ENCODE data around the gene MCAM.

Gene MCAM

DNA sequence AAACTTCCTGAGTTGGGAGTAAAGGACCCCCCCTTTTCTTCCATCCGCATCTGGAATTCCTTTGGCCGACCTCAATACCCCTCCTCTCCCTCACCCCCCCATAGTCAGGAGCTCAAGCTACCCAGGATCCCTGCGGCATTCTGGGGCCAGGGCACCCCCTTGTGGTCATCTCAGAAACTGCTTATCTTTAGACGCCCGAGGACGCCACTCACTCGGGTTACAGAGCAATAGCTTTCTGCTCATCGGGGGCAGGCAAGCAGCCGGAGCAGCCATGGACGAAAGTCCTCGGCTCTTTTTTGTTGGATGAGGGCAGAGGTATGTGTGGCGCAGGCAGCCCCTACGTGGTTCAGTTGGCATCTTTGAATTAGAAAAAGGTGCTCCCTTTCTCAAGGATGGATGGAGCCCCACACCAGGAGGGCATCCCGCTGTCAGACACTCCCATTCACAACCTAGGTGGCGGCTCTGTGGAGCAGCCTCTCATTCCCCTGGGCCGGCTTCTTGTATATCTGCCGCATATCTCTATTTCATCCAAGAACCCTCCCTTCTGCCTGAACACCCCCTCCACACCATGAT lies 21.5 kb upstream of the MCAM start (continued):
- no peak for TF ChIP-seq CREB5 (CRISPR knock-in tag; IDR thresholded peaks at IDR 0.05; ENCODE audit: low read depth)

- TF ChIP-seq ZFP3 (CRISPR knock-in tag; IDR thresholded peaks at IDR 0.05), result no peak
- no peak for TF ChIP-seq POU6F1 (CRISPR knock-in tag; IDR thresholded peaks at IDR 0.05; ENCODE audit: borderline replicate concordance, low read depth)
- TF ChIP-seq CSDC2 (CRISPR knock-in tag; IDR thresholded peaks at IDR 0.05), result no peak
- no peak for TF ChIP-seq ZNF8 (CRISPR knock-in tag; IDR thresholded peaks at IDR 0.05)
- TF ChIP-seq ZNF565 (CRISPR knock-in tag; conservative IDR thresholded peaks at IDR 0.05; ENCODE audit: low read depth), result no peak
- TF ChIP-seq RARB (CRISPR knock-in tag; IDR thresholded peaks at IDR 0.05), result no peak
- TF ChIP-seq TCF4 (CRISPR knock-in tag; IDR thresholded peaks at IDR 0.05; ENCODE audit: borderline replicate concordance), result no peak
- TF ChIP-seq ARNTL (CRISPR knock-in tag; IDR thresholded peaks at IDR 0.05; ENCODE audit: borderline replicate concordance, low read depth), result no peak
- TF ChIP-seq, protein P1, sequence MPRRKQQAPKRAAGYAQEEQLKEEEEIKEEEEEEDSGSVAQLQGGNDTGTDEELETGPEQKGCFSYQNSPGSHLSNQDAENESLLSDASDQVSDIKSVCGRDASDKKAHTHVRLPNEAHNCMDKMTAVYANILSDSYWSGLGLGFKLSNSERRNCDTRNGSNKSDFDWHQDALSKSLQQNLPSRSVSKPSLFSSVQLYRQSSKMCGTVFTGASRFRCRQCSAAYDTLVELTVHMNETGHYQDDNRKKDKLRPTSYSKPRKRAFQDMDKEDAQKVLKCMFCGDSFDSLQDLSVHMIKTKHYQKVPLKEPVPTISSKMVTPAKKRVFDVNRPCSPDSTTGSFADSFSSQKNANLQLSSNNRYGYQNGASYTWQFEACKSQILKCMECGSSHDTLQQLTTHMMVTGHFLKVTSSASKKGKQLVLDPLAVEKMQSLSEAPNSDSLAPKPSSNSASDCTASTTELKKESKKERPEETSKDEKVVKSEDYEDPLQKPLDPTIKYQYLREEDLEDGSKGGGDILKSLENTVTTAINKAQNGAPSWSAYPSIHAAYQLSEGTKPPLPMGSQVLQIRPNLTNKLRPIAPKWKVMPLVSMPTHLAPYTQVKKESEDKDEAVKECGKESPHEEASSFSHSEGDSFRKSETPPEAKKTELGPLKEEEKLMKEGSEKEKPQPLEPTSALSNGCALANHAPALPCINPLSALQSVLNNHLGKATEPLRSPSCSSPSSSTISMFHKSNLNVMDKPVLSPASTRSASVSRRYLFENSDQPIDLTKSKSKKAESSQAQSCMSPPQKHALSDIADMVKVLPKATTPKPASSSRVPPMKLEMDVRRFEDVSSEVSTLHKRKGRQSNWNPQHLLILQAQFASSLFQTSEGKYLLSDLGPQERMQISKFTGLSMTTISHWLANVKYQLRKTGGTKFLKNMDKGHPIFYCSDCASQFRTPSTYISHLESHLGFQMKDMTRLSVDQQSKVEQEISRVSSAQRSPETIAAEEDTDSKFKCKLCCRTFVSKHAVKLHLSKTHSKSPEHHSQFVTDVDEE (CRISPR knock-in tag; IDR thresholded peaks at IDR 0.05), result no peak
- TF ChIP-seq CREB5 (CRISPR knock-in tag; IDR thresholded peaks at IDR 0.05; ENCODE audit: low read depth), result no peak
- TF ChIP-seq OSR1 (CRISPR knock-in tag; IDR thresholded peaks at IDR 0.05), result no peak
- no peak for TF ChIP-seq CSRNP3 (CRISPR knock-in tag; IDR thresholded peaks at IDR 0.05)
- TF ChIP-seq BACH2 (CRISPR knock-in tag; IDR thresholded peaks at IDR 0.05; ENCODE audit: borderline replicate concordance), result no peak
- no peak for TF ChIP-seq SNAI2 (CRISPR knock-in tag; IDR thresholded peaks at IDR 0.05)
- TF ChIP-seq ZFP30 (CRISPR knock-in tag; IDR thresholded peaks at IDR 0.05), result no peak
- TF ChIP-seq, protein P2, sequence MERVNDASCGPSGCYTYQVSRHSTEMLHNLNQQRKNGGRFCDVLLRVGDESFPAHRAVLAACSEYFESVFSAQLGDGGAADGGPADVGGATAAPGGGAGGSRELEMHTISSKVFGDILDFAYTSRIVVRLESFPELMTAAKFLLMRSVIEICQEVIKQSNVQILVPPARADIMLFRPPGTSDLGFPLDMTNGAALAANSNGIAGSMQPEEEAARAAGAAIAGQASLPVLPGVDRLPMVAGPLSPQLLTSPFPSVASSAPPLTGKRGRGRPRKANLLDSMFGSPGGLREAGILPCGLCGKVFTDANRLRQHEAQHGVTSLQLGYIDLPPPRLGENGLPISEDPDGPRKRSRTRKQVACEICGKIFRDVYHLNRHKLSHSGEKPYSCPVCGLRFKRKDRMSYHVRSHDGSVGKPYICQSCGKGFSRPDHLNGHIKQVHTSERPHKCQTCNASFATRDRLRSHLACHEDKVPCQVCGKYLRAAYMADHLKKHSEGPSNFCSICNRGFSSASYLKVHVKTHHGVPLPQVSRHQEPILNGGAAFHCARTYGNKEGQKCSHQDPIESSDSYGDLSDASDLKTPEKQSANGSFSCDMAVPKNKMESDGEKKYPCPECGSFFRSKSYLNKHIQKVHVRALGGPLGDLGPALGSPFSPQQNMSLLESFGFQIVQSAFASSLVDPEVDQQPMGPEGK (CRISPR knock-in tag; IDR thresholded peaks at IDR 0.05; ENCODE audit: borderline replicate concordance), result no peak
- TF ChIP-seq GLIS3 (CRISPR knock-in tag; IDR thresholded peaks at IDR 0.05), result no peak
- peak; percentile 24 for ATAC-seq
Observed at GRCh38 chr11:119337581-119338317, 20.8 kb upstream of the MCAM start.

Measured in SK-N-SH treated with all-trans-retinoic acid at 6 μM for 48 hours (cell line).